22Rv1 (cell line): ENCODE results near the gene PCYT2.

ENCODE experiments used
- CTCF ChIP-seq: fragments of 450-650 bp; IDR thresholded peaks from 2 replicates; pipeline ENCODE4 v1.5.1; 2017; ENCODE audit warnings: mild to moderate bottlenecking
- ZFX ChIP-seq: fragments of 450-650 bp; IDR thresholded peaks from 2 replicates; pipeline ENCODE4 v1.6.1; 2017; ENCODE audit warnings: antibody characterized with exemption, borderline replicate concordance

GRCh38 chr17:81957691-81958432, 46.7 kb upstream of the PCYT2 start:
- TF ChIP-seq CTCF (no peak), ZFX (no peak)
